Fibroblast of the aortic adventitia (primary cell): ENCODE measurements around the gene PLEKHM3. TPM values are rescaled to one million over a fixed set of nuclear protein-coding genes. Genes with fewer than 3 reads are reported as not detected.

Experiments
- DNase-seq: peaks from one replicate; pipeline ENCODE4 v3.0.0-alpha.2; 2010; ENCODE audit warnings: low read depth
- H3K4me3 ChIP-seq: 2 replicates; pipeline ENCODE4 v1.5.1; 2011; ENCODE audit warnings: low read depth, mild to moderate bottlenecking, control low read depth, low read length, moderate library complexity
- total RNA-seq: library from RNA; depleted of rRNA; stranded (reverse); fragments of >200 nt; gene quantifications from 2 replicates; pipeline ENCODE4 v1.2.3, GENCODE V29; 2012; ENCODE audit warnings: low replicate concordance
- TF ChIP-seq, protein P1 (sequence below): IDR thresholded peaks from 2 replicates; pipeline ENCODE4 v1.5.1; 2011; ENCODE audit warnings: mild to moderate bottlenecking, low read length, control low read depth, inconsistent platforms; ENCODE audit not compliant: insufficient read depth

The PLEKHM3 gene
- total RNA-seq, 1 donor = 15.1 TPM

DNA sequence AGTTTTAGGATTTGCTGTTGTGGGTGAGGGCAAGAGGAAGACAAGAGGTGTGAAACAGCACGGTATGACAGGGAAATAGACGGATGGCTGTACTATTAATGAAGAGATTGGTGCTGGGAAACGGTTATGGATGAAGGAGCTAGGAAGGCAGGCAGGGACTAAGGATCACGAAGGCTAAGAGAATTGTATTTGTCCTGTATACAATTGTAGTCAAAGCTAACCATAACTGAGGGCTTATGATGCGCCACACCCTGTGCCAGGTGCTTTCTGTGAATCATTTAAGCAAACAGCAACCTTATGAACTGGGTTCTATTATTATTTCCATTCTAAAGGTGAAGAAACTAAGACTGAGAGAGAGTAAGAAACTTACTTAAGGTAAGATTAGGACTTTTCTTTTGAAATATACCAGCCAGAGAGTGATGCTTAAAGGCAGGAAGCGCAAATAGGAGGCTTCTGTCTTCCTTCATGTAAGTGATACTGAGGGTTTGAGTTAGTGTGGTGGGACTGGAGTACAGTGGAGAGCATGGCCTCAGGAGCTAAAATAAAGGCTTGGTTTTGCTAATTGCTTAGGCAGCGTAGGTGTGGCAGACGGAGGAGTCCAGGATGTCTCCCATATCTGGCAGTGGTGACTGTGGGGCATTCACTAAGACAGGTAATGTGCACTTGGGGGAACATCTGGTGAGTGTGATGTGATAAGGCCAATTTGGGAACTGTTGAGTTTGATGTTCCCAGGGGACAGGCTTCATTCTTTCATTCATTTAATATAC is 85.8 kb downstream of the PLEKHM3 start:
- no peak for DNase-seq
- no peak overlapping the region for H3K4me3 ChIP-seq
- TF ChIP-seq, protein P1, sequence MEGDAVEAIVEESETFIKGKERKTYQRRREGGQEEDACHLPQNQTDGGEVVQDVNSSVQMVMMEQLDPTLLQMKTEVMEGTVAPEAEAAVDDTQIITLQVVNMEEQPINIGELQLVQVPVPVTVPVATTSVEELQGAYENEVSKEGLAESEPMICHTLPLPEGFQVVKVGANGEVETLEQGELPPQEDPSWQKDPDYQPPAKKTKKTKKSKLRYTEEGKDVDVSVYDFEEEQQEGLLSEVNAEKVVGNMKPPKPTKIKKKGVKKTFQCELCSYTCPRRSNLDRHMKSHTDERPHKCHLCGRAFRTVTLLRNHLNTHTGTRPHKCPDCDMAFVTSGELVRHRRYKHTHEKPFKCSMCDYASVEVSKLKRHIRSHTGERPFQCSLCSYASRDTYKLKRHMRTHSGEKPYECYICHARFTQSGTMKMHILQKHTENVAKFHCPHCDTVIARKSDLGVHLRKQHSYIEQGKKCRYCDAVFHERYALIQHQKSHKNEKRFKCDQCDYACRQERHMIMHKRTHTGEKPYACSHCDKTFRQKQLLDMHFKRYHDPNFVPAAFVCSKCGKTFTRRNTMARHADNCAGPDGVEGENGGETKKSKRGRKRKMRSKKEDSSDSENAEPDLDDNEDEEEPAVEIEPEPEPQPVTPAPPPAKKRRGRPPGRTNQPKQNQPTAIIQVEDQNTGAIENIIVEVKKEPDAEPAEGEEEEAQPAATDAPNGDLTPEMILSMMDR = no peak

GRCh38 chr2:207938886-207939285 is 86.4 kb downstream of the PLEKHM3 start:
- no peak for DNase-seq
- TF ChIP-seq, protein P1 = no peak
- H3K4me3 ChIP-seq = no peak overlapping the region

GRCh38 chr2:207938415-207938814 is 86.9 kb downstream of the PLEKHM3 start:
- H3K4me3 ChIP-seq = no peak overlapping the region
- TF ChIP-seq, protein P1 = no peak
- DNase-seq = no peak

DNA sequence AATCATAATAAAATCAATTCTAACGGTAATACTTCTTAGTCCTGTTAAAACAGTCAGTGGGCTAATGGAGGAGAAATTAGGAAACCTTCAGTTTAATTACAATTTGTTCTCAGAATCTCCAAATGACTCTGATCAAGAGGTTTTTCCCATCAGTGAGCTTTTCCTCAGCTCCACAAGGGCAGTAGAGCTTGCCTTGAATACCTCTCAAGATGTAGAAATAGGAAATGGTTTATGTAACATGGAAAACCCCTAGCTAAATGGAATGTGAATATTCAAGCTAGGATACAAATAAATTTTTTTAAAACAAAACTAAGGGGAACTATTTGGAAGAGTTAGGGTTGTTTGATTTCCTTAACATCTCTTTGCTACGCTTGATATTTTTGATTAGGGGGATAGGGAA is 87.5 kb downstream of the PLEKHM3 start:
- H3K4me3 ChIP-seq = no peak overlapping the region
- TF ChIP-seq, protein P1 = no peak
- peak; percentile 34 for DNase-seq

- no peak overlapping the region for H3K4me3 ChIP-seq
- TF ChIP-seq, protein P1 = no peak
- no peak for DNase-seq
Measured at GRCh38 chr2:207937253-207937652, 88.1 kb downstream of the PLEKHM3 start.

- no peak for DNase-seq
- TF ChIP-seq, protein P1 = no peak
Measured at GRCh38 chr2:207936380-207936779, 88.9 kb downstream of the PLEKHM3 start.

DNA sequence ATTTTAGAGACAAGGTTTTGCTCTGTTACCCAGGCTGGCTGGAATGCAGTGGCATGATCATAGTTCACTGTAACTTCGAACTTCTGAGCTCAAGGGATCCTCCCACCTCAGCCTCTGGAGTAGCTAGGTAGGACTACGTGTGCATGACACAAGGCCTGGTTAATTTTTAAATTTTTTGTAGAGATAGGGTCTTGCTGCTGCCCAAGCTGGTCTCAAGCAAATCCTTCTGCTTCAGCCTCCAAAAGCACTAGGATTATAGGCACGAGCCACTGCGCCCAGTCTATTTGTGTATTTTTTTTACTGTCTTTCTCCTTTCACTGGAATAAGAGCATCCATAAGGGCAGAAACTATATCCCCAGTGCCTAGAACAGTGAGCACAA is 89.3 kb downstream of the PLEKHM3 start:
- DNase-seq = no peak
- TF ChIP-seq, protein P1 = no peak
- no peak overlapping the region for H3K4me3 ChIP-seq

More at GRCh38 chr2:207936380-207936779, 88.9 kb downstream of the PLEKHM3 start:
- H3K4me3 ChIP-seq = no peak overlapping the region
